OCI-LY7 (cell line): ENCODE results near the gene ODF2L. TPM values are rescaled to one million over a fixed set of nuclear protein-coding genes. Genes with fewer than 3 reads are reported as not detected.

Experiments used
- BruUV-seq: library from RNA; stranded (reverse); fragments of 400-500 nt; replicated peaks from 2 replicates; lab custom pipeline; 2021; lab: Mats Ljungman, UMichigan
- CTCF ChIA-PET: fragments of 300-600 bp; sonication (Branson Sonifier 250); formaldehyde crosslinking; loops from one replicate; lab custom pipeline; 2022; ENCODE audit warnings: antibody characterized with exemption; ENCODE audit not compliant: unreplicated experiment; lab: Charles Lee
- POLR2A ChIA-PET: fragments of 300-600 bp; sonication (Branson Sonifier 250); formaldehyde crosslinking; loops from one replicate; lab custom pipeline; 2022; ENCODE audit warnings: antibody characterized with exemption; lab: Charles Lee
- DNase-seq: peaks from one replicate; pipeline ENCODE4 v3.0.0-alpha.2; 2015; ENCODE audit warnings: low spot score
- H2AFZ ChIP-seq: fragments of 200-600 bp; sonication (generic), shearing (Covaris generic); 2 replicates; pipeline ENCODE4 v1.6.1; 2014; ENCODE audit warnings: mild to moderate bottlenecking, antibody characterized with exemption, low read length, moderate library complexity
- H3K27ac ChIP-seq: fragments of 200-600 bp; sonication (generic); 2 replicates; pipeline ENCODE4 v1.5.1; 2014; ENCODE audit warnings: mixed run types, low read depth, mild to moderate bottlenecking, moderate library complexity, low read length, inconsistent platforms; ENCODE audit not compliant: poor library complexity, severe bottlenecking
- H3K36me3 ChIP-seq: fragments of 200-600 bp; sonication (generic); 2 replicates; pipeline ENCODE4 v1.6.1; 2014; ENCODE audit warnings: mild to moderate bottlenecking, antibody characterized with exemption, low read length, moderate library complexity, mixed read lengths; ENCODE audit not compliant: insufficient read depth
- H3K4me1 ChIP-seq: fragments of 200-600 bp; sonication (generic); 2 replicates; pipeline ENCODE4 v1.5.1; 2014; ENCODE audit warnings: mild to moderate bottlenecking, low read length; ENCODE audit not compliant: insufficient read depth, poor library complexity, severe bottlenecking
- H3K4me2 ChIP-seq: fragments of 200-600 bp; sonication (generic); 2 replicates; pipeline ENCODE4 v1.6.1; 2014; ENCODE audit warnings: mild to moderate bottlenecking, low read length
- H3K4me3 ChIP-seq: fragments of 200-600 bp; sonication (generic); 2 replicates; pipeline ENCODE4 v1.5.1; 2014; ENCODE audit warnings: mild to moderate bottlenecking, low read depth, low read length; ENCODE audit not compliant: poor library complexity, severe bottlenecking
- H3K79me2 ChIP-seq: fragments of 200-600 bp; sonication (generic); 2 replicates; pipeline ENCODE4 v1.6.1; 2016; ENCODE audit warnings: low read depth, mild to moderate bottlenecking, low read length, moderate library complexity, mixed read lengths; ENCODE audit not compliant: insufficient read depth
- H3K9me2 ChIP-seq: fragments of 200-600 bp; sonication (generic); 2 replicates; pipeline ENCODE4 v1.6.1; 2016; ENCODE audit warnings: mild to moderate bottlenecking, low read length, mixed read lengths; ENCODE audit not compliant: insufficient read depth
- H3K9me3 ChIP-seq: fragments of 200-600 bp; sonication (generic); 2 replicates; pipeline ENCODE4 v1.6.1; 2014; ENCODE audit warnings: mild to moderate bottlenecking, mixed run types, low read length, mixed read lengths
- H4K20me1 ChIP-seq: fragments of 200-600 bp; sonication (generic); 2 replicates; pipeline ENCODE4 v1.6.1; 2014; ENCODE audit warnings: mild to moderate bottlenecking, antibody characterized with exemption, low read length, moderate library complexity, mixed read lengths; ENCODE audit not compliant: insufficient read depth
- EZH2phosphoT487 ChIP-seq: fragments of 200-600 bp; sonication (generic); IDR thresholded peaks from 2 replicates; pipeline ENCODE4 v1.6.1; 2018; ENCODE audit warnings: low read depth, borderline replicate concordance, mild to moderate bottlenecking, mixed run types, antibody characterized with exemption, low read length, moderate library complexity, mixed read lengths
- intact Hi-C: fragments of 100-400 bp; cut with micrococcal nuclease; formaldehyde crosslinking; loops from one replicate; pipeline ENCODE4 v1.10.0; 2022; ENCODE audit not compliant: unreplicated experiment
- total RNA-seq, 2 experiments: library from RNA; depleted of rRNA in 1 of 2; stranded (reverse); fragments of >200 nt in 1 of 2; shearing (Covaris generic) in 1 of 2; gene quantifications; 2 replicates each; pipeline ENCODE4 v1.2.3, GENCODE V29; 2014 to 2022
- TF ChIP-seq, protein P1 (sequence below): fragments of 200-600 bp; sonication (generic); conservative IDR thresholded peaks from 2 replicates; pipeline ENCODE4 v1.5.1; 2014; ENCODE audit warnings: mild to moderate bottlenecking, antibody characterized with exemption, low read length, moderate library complexity, mixed read lengths

Gene ODF2L
- total RNA-seq, 2 experiments from 2014 or later = 24.7 to 44.8 TPM

DNA sequence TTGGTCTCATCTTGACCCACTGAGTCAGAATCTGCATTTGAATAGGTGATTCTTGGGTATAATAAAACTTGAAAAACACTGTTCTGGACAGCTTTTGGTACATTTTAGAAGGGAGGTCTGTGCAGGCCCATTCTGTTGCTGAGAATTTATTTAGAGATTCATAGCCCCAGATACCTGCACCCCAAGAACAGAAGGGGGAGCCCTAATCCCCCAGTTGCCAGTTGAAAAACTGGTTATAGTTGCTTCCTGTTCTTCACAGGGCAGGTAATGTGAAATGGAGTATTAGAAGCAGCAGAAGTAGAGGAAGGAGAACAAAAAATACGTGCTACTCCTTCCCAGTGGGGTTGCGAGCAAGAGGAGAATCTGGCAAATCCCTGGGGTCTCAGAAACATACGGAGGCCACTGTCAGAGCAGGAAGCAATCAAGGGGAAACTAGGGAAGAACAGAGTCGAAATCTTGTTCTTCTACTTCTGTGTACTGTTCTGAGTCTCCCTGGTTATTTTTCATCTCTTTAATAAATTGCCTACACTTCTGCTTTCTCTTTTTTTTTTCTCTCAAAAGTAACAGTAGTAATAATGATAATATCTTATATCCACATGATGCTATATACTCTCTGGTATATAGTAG, 23.3 kb upstream of the ODF2L start:
- no peak overlapping the region for H3K4me3 ChIP-seq
- peak overlapping the region; percentile 32; the same call in 1 of the 2 replicates for H3K4me2 ChIP-seq
- H3K9me3 ChIP-seq = no peaks in the 10 kb centered on the region
- H3K9me2 ChIP-seq = no peaks in the 10 kb centered on the region
- BruUV-seq = no TSS peak
- TF ChIP-seq EZH2phosphoT487 = no peak
- TF ChIP-seq, protein P1, sequence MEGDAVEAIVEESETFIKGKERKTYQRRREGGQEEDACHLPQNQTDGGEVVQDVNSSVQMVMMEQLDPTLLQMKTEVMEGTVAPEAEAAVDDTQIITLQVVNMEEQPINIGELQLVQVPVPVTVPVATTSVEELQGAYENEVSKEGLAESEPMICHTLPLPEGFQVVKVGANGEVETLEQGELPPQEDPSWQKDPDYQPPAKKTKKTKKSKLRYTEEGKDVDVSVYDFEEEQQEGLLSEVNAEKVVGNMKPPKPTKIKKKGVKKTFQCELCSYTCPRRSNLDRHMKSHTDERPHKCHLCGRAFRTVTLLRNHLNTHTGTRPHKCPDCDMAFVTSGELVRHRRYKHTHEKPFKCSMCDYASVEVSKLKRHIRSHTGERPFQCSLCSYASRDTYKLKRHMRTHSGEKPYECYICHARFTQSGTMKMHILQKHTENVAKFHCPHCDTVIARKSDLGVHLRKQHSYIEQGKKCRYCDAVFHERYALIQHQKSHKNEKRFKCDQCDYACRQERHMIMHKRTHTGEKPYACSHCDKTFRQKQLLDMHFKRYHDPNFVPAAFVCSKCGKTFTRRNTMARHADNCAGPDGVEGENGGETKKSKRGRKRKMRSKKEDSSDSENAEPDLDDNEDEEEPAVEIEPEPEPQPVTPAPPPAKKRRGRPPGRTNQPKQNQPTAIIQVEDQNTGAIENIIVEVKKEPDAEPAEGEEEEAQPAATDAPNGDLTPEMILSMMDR = peak; percentile 90
- H3K27ac ChIP-seq = no peak overlapping the region
- intact Hi-C loops = no loop called here
- no peaks in the 10 kb centered on the region for H4K20me1 ChIP-seq
- no peaks in the 10 kb centered on the region for H3K36me3 ChIP-seq
- no peaks in the 10 kb centered on the region for H3K4me1 ChIP-seq
- peak overlapping the region; percentile 76 for H2AFZ ChIP-seq
- ChIA-PET CTCF (no interaction called here), POLR2A (interaction anchor here (0.5 kb wide), 1 partner anchor 943 kb away, joined by 4 read pairs; no protein-coding TSS in a partner anchor)
- DNase-seq = peak; percentile 65
- no peaks in the 10 kb centered on the region for H3K79me2 ChIP-seq

DNA sequence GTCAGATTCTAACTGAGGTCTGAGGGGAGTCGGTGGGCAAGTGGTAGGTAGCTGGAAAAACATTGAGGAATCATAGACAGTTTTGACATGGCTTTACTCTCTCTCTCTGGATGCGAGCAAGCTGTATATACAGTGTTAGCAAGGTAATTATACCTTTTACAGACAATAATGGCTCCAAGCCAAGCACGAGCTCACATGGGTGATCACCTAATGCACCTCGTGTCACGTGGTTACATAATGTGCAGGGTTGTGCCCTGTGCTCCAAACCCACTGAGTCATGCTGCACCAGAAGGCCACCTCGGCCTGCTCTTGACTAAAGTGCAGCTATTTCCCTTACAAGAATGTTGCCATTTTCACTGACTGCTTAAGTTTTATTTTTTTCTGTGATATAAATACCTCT, 20.2 kb upstream of the ODF2L start:
- BruUV-seq = no TSS peak
- no peaks in the 10 kb centered on the region for H3K9me3 ChIP-seq
- H3K9me2 ChIP-seq = no peaks in the 10 kb centered on the region
- no peak overlapping the region for H2AFZ ChIP-seq
- CTCF ChIA-PET = interaction anchor here (0.6 kb wide), 1 partner anchor 23 kb away, joined by 3 read pairs; no protein-coding TSS in a partner anchor
- intact Hi-C loops = no loop called here
- no peaks in the 10 kb centered on the region for H3K36me3 ChIP-seq
- no peaks in the 10 kb centered on the region for H3K4me1 ChIP-seq
- H3K4me2 ChIP-seq = no peak overlapping the region
- POLR2A ChIA-PET = interaction anchor here (0.7 kb wide), 1 partner anchor 8 kb away, joined by 3 read pairs; no protein-coding TSS in a partner anchor
- no peak for TF ChIP-seq EZH2phosphoT487
- TF ChIP-seq, protein P1 = no peak
- H3K27ac ChIP-seq = no peak overlapping the region
- no peaks in the 10 kb centered on the region for H4K20me1 ChIP-seq
- no peak for DNase-seq
- no peak overlapping the region for H3K4me3 ChIP-seq
- H3K79me2 ChIP-seq = no peaks in the 10 kb centered on the region

DNA sequence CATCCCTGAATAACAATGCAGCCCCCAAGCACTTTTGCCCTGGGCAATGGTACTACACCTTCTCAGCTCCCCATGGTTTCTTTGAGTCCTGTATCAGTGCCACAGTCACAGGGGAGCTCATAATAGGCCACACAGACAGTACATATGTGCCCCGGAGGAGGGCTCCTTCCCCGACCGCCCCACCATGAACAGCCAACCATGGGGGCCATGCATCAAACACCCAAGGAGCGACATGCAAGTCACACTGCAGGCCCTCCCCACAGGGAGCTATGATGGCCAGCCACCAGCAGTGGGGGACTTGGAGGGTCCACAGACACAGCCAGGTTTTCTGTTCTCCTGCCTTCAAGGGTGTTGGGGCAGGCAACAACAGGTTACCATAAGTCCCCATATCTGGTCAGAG, 14.8 kb upstream of the ODF2L start:
- ChIA-PET POLR2A (no interaction called here), CTCF (no interaction called here)
- no peaks in the 10 kb centered on the region for H4K20me1 ChIP-seq
- DNase-seq = no peak
- H3K4me1 ChIP-seq = no peaks in the 10 kb centered on the region
- H3K36me3 ChIP-seq = no peaks in the 10 kb centered on the region
- no peaks in the 10 kb centered on the region for H3K79me2 ChIP-seq
- H3K4me2 ChIP-seq = no peak overlapping the region
- intact Hi-C loops = no loop called here
- H2AFZ ChIP-seq = no peak overlapping the region
- no peak overlapping the region for H3K4me3 ChIP-seq
- no peak overlapping the region for H3K27ac ChIP-seq
- H3K9me3 ChIP-seq = no peaks in the 10 kb centered on the region
- H3K9me2 ChIP-seq = no peaks in the 10 kb centered on the region
- TF ChIP-seq EZH2phosphoT487 = no peak
- TF ChIP-seq, protein P1 = no peak
- BruUV-seq = no TSS peak
